Activated T-cell treated with anti-CD3 and anti-CD28 coated beads, Interleukin-2, amount 50 U/mL, for 48 hours (primary cell): ENCODE results near the gene TRAPPC4.
"Not testable (repeated sequence)": the region's sequence is repeated elsewhere in the genome, so short reads cannot be mapped to it uniquely, and the experiment has no call there.

Experiments used
- DNase-seq, 2 experiments: peaks; one replicate each; pipeline ENCODE4 v3.0.0-alpha.2; 2020

The TRAPPC4 gene

DNA sequence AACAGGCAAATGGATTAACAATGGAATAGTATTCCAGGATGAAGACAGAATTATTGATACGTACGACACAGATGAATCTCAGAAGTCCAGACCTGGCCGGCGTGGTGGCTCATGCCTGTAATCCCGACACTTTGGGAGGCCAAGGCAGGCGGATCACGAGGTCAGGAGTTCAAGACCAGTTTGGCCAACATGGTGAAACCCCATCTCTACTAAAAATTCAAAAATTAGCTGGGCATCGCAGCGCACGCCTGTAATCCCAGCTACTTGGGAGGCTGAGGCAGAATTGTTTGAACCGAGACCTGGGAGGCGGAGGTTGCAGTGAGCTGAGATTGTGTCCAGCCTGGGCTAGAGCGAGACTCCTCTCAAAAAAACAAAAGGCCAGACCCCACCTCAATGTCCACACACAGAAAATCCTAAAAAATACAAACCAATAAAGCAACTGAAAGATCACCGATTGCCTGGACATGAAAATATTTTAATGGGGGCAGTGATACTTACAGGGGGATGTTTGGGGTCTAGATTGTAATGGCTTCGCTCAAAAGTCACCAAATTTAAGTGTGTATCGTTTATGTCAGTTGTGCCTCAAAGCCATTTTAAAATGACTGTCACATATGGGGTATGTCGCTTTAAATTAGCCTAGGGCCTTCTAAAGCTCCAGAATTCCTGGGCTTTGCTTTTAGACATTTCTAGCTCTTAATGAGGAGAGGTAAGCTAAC, 4.2 kb upstream of the TRAPPC4 start:
- DNase-seq: no peak

DNA sequence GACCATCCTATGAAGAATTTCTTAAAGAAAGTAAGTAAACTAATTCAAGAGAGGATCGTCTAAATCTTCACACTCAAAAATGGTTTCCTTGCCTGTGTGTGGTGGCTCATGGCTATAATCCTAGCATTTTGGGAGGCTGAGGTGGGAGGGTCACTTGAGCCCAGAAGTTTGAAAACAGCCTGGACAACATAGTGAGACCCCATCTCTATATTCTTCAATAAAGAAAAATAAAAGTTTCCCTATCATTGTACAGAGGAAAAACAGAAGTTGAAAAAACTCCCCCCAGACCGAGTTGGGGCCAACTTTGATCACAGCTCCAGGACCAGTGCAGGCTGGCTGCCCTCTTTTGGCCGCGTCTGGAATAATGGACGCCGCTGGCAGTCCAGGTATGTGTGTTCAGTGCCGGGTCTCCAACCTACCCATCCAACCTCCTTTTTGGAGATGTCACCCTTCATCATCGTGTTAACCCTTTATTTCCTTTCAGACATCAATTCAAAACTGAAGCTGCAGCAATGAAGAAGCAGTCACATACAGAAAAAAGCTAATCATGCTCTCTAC, 3.4 kb upstream of the TRAPPC4 start:
- no peak for DNase-seq

DNA sequence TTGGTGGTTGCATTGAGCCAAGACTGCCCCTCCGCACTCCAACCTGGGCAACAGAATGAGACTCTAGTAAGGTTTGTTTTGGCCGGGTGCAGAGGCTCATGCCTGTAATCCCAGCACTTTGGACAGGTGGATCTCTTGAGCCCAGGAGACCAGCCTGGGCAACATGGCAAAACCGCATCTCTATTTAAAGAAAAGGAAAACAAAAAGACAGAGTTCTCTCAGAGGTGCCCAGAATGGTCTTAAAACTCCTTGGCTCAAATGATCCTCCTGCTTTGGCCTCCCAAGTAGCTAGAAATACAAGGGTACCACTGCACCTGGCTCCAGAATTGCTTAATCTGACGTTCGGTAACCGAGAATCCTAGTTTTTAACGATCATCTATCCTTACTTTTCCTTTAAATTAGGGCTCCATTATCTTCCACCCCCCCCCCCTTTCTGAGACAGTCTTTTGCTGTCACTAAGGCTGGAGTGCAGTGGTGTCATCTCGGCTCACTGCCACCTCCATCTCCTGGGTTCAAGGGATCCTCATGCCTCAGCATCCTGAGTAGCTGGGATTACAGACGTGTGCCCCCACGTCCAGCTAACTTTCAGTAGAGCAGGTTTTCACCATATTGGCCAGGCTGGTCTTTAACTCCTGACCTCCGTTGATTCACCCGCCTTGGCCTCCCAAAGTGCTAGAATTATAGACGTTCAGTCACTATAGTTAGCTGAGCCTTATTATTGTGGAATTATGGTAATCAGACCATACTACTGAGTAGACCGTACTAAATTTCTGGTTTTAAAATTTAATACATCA, 2.2 kb upstream of the TRAPPC4 start:
- no peak for DNase-seq

DNA sequence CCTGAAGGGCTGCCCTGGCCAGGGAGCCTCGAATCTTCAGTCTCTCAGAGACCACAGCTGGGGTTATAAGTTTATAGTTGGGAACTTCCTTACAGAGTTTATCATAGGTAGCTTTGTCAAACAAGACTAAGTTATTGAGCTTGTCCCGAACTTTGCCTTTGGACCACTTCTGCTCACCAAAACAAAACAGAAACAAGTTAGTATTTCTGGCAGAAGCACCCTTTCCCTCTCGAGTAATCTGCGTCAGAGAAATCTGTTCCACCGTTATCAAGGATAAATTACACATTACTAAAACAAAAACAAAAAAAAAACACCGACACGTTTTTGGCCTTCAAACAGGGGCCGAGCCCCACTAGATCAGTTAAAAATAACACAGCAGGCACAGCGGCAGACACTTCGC, 1.2 kb upstream of the TRAPPC4 start:
- not testable (repeated sequence) for DNase-seq

DNA sequence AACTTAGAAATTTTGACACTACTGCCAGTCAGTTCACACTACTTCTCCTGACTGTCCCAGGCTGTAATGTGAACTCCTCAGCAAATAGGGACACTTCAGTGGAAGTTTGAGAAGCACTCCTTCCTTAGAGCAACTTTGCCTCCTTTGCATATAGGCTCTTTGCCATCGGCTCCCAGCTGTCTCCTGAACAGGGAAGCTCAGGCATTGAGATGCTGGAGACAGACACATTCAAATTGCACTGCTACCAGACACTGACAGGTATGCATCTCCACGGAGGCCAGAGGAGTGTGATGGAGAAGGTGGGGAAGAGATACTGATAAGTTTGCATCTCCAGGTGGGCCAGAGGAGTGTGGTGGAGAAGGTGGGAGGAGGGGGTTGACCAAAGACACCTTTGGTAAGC, 1.4 kb downstream of the TRAPPC4 start:
- no peak for DNase-seq

DNA sequence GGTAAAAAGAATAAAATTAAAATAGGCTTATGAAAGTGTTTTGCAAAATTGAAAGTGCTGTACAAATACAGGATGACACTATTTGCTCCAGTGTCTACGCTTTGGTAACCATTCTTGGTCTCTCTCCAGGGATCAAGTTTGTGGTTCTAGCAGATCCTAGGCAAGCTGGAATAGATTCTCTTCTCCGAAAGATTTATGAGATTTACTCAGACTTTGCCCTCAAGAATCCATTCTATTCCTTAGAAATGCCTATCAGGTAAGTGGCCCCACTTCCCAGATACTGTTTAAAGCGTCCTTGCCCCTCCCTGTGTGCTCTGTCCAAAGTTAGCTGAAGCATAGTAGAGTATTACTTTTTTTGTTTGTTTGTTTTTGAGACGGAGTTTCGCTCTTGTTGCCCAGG, 3.1 kb downstream of the TRAPPC4 start:
- no peak for DNase-seq

DNA sequence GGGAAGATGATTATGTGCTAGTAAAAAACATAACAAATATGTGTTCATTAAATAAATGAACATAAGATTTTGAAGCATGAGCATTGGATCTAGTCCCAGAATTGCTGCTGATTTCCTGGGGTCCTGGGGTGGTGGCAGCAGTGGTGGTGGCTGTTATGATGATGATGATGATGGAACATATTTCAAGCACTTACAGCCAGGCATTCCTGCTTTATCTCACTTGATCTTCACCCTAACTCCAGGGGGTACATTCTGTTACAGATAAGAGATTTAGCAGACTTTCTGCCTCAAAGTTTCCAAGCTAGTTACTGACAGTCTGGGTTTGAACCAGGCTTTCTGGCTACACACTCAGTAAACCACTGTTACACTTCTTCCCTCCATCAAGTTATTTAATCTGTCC, 5.2 kb downstream of the TRAPPC4 start:
- DNase-seq: no peak

DNA sequence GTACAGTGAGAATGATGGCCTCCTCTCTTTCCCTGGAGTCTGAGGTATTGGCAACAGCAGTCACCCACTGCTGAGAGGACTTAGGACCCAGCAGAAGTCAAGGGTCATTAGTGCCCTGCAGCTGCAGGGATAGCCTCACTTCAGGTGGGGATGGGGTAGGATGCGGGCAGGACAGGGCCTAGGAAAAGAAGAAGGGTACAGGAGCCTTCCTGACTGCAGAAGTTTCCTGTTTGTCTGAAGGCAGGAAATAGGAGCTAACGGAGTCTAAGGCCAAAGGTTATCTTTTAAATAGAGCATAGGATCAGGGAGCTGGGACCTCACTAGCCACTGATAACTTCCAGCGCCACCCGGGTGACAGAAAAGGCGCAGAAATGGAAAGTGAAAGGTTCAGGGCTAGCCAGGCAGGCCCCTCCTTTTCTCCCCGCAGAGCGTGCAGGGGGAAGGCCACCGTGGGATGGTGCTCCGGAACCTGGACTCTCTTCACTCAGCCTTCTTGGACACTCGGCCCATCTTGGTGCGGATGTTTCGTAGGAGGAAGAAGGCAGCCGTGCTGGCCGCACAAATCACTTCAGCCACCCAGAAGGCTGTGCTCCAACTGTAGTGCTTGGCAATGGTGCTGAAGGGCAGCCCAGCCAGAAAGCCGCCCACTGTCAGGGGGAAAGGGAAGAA, 6.0 kb downstream of the TRAPPC4 start:
- no peak for DNase-seq

DNA sequence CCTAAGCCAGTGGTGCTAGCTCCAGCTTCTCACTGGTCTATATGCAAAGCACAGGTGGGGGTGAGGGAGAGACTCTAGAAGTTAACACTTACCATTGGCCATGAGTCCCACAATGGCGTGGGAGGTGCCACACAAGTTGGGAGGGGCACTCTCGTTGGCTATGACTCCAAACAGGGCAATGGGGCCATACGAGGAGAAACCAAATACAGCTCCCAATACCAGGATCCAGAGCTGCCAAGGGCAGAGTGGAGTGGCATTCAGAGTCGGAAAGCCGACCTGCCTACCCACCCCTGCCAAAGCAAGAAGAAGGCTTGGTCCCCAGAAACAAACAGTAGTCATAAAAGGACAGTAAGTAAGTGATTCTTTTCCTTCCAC, 6.5 kb downstream of the TRAPPC4 start:
- no peak for DNase-seq

DNA sequence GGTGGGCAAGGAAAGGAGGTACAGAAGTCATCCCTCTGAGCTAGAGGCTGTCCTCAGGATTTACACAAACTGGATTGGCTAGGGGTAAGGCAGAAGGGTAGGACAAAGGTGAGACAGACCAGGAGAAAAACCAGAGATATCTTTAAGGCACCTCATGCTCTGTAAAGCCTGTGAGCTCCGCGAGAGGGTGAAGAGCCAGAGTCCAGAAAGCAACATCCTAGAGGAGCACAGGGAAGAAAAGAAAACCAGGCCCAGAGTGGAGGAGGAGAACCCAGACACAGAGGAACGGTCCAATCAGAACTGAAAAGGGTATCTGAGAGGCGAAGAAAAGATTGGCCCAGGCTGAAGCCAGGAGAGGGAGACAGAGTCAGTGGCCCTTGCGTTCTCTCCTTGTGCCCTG, 7.0 kb downstream of the TRAPPC4 start:
- no peak for DNase-seq

DNA sequence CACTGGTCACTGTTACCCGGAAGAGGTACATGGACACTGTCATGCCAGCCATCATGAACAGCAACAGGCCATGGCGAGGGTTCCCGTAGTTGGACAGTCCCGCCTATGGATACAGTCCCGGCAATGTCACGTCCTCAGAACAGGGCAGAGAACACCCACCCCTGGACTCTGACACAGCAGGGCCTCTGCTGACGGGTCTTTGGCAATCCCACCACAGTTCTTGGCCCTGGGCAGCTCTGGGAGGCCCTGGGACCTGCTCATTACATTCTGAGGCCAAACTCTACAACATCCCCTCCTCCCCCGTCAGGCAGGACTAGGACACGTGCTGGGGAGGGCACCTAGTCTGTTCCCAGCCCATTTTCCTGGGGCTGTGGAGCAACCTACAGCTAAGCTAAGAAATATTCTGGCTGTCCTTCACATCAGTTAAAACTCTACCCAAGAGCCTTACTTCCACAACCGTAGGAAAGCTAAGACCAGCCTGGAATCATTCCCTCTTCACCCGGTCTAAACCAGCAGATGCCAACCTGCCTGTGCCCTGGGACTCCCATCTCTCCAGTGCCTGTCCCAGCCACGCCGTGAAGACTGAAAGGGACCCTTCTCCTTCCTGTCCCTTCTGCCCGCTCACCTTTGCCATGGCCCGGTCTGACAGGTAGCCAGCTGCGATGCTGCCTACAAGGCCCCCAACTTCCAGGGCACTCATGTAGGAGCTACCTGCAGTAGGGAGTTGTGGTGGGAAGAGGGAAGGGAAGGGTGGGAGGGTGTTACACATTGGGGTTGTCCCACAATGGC, 7.6 kb downstream of the TRAPPC4 start:
- DNase-seq: no peak

DNA sequence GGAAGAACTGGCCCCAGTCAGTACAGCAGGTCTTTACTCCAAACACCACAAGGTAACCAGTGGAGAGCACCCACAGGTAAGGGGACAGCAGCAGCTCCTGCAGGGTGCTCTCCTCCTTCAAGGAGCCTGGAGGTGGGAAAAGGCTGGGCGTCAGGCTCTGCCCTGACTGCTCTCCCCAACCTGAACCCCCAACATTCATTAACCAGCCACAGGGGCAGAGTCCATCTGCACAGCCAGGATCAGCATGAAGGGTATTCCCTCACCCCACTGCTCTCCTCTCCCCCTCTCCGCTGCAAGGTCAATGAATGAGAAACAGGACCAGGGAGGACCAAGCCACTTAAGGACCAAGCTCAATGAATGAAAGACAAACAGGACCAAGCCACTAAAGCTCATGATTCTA, 8.4 kb downstream of the TRAPPC4 start:
- DNase-seq: no peak

DNA sequence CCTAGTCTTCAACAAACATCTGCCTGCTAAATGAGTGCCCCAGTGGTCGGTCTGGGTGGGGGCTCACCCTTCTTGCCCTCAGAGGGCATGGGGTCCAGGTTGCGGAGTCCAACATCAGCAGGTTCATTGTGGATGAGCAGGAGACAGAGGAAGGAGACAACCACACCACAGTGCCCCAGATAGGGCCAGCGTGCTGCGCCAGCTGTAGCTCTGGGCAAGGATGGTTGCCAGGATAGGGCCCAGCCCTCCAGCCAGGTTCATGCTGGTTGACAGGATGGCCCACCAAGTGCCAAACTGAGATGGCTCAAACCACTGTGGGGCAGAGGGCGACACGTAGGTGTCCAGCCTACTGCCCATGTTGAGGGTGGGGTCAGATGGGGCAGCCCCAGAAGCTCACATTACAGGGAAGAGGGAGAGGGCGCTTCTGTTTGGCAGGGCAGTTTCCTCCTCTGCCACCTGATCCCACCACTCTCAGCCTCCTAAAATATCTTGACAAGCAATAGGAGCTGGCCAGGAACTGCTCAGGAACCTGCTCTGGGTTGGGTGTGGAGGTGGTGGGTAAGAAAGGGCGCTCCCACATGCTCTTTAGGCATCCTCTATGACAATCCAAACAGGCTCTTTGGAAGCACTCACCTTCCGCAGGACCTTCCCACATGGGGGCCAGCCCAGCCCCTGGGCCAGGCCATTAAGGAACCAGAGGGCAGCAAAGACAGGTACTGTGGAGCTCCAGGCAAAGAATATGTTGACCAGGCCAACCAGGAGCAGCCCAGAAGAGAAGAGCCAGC, 9.2 kb downstream of the TRAPPC4 start:
- no peak for DNase-seq

DNA sequence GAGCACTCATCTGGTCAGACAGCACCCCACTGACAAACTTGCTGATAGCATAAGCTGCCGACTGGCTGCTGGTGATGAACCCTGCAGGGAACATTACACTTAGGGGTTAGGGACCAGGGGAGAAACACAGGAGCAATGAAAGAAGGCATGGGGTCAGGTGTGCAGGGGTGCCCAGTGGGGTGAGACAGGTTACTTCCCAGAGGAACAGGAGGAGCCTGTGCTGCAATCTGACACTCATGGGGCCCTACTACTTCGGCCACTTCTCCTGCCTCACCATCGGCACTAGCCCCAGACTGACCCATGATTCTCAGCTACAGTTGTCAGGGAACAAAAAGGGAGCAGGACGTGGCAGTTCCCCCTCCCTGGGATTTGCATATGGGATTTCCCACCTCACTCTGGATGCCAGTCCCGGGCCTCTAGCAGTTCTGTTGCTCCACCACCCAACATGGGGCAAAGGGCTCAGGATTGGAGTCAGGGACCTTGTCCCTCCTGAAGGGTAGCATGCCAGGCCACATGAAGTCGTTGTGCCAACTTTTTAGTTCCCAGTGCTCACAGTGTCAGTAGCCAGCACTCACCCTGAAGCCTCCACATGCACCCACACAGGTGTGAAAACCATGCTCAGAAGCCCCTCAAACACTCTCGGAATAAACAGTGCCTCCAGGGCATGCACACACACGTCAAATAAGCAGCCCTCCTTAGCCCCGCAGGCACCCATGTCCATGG, 9.9 kb downstream of the TRAPPC4 start:
- no peak for DNase-seq

DNA sequence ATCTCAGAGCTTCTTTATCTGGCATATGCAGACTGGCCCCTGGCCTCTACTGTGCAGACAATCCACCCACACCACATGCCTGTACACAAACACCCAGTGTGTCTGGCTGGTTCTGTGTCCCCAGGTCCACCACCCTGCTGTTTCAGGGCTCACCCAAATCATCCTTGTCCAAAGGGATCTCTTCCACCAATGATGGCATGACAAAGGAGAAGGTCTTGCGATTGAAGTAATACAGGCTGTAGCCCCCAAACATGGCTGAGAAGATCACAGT, 10.4 kb downstream of the TRAPPC4 start:
- no peak for DNase-seq

DNA sequence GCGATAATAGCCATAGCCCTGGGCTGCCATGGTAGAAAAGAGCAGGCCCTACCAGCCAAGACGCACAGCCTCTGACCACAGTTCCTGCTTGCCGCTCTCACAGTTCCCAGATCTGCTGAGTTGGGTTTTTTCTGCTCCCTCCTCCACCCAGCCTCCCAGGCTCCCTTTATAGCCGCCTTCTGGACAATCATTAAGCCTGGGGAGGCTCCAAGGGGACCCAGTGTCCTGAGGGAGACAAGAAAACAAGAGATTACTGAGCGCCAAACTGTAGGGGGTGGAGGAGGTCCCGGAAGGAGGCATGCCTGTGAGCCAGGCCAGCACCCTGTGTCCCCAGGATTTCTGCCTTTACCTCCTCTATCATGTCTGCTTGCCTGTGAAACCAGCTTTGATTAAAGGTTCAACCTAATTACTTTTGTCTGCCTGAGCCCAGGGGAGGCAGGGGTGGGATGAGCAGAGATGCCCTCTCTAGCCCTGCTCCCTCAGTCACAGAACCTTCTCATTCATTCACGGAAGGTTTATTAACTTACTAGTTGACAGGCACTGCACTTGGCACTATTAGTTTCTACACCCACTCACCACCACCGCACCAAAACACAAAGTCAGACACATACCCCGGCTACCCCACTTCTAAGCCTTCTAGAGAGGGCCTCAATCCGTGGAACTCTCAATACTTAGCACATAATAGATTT, 10.9 kb downstream of the TRAPPC4 start:
- DNase-seq: peak; percentile 65

DNA sequence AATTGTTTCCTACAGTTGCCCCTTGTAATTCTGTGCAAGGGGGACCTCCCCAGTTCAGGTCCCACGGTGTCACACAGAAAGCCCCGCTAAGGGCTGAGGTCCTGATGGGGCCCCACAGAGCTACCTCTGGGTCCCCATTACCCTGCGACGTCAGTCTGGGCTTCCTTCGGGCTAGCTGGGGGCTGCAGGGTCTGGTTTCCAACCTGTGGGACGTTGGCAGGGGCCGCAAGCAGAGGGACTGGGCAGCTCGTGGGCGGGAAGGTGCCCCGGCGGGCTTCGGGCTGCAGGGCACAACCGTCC, 11.4 kb downstream of the TRAPPC4 start:
- peak in 1 of 2 experiments; percentile 72 for DNase-seq

DNA sequence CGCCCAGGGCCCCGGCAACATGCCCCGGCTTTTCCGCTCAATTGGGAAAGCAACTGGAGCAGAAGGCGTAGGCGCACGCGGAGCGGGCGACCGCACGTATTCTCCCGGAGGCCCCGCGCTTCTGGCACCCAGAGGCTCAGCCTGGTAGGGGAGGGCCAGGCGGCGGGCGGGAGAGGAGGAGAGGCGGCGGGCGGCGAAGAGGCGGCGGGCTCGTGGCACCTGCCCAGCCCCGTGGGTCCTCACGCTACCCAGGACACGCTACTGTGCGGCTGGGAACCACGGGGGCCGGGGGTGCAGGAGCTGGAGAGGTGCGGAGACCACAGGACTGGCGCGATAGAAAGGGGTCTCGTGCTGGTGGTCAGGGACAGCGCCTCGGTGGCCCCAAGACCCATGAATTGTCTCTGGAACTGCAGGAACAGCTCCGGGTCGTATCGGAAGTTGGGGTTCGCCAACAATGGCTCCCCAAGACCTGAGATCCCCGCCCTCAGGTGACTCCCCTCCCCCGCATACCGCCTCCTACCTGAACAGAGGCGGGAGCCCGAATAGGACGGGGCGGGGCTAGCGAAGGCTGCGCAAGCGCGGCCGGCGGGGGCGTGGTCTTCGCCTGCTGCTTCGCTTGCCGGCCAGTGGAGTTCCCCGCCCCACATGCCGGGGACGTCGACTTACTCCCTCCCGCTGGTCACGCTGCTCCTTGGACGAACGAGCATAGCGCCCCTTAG, 11.9 kb downstream of the TRAPPC4 start, which contains the start of gene SLC37A4:
TSS of gene SLC37A4 (minus strand) at position 549 of the 719 bp plus-strand sequence.
- DNase-seq: peak; percentile 99 to 100

DNA sequence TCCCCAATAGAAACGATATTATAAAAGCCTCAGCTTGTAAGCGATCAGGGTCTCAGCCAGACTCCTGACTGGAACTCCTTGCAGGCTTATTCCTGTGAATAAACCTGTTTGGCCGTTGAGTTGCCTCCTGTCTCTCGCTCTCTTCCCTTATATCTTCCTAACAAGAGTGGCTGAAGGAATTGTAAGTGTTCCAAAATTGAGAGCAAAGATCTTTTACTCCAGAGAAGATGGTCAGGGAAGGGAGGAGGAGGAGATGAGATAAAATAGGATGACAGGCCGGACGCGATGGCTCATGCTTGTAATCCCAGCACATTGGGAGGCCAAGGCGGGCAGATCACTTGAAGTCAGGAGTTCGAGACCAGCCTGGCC, 13.3 kb downstream of the TRAPPC4 start:
- no peak for DNase-seq

DNA sequence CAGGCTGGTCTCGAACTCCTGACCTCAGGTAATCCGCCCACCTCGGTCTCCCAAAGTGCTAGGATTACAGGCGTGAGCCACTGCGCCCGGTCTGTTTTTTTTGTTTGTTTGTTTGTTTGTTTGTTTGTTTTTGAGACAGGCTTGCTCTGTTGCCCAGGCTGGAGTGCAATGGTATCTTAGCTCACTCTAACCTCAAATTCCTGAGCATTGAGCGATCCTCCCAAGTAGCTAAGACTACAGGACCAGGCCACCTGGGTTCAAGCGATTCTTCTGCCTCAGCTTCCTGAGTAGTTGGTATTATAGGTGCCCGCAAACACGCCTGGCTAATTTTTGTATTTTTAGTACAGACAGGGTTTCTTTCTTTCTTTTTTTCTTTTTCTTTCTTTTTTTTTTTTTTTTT, 14.9 kb downstream of the TRAPPC4 start:
- not testable (repeated sequence) for DNase-seq
